Daoy (cell line): Measurements from ENCODE around the gene SLC28A1. TPM values are rescaled to one million over a fixed set of nuclear protein-coding genes. Genes with fewer than 3 reads are reported as not detected.
"Not testable (repeated sequence)": the region's sequence is repeated elsewhere in the genome, so short reads cannot be mapped to it uniquely, and the experiment has no call there.

ENCODE experiments used
- DNase-seq: peaks from one replicate; pipeline ENCODE4 v3.0.0-alpha.2; 2015; ENCODE audit warnings: low read depth
- total RNA-seq: library from RNA; depleted of rRNA; stranded (reverse); fragments of >200 nt; shearing (Covaris generic); gene quantifications from 2 replicates; pipeline ENCODE4 v1.2.3, GENCODE V29; 2014

SLC28A1 gene
- total RNA-seq, 1 experiment from 2014 or later = not detected

GRCh38 chr15:84970843-84971242 is 86.4 kb downstream of the SLC28A1 start:
- no peak for DNase-seq

GRCh38 chr15:84973492-84974460 is 89.3 kb downstream of the SLC28A1 start:
- no peak for DNase-seq

- DNase-seq = no peak
Measured at GRCh38 chr15:84975871-84976351, 91.4 kb downstream of the SLC28A1 start.

- no peak for DNase-seq
Measured at GRCh38 chr15:84976746-84977345, 92.4 kb downstream of the SLC28A1 start.

- DNase-seq = no peak
Measured at GRCh38 chr15:84979651-84980050, 95.2 kb downstream of the SLC28A1 start.

- DNase-seq = peak; percentile 73
Measured at GRCh38 chr15:84980196-84981053, 96.0 kb downstream of the SLC28A1 start.

- peak; percentile 92 for DNase-seq
Measured at GRCh38 chr15:84981054-84981710, 96.7 kb downstream of the SLC28A1 start.

- DNase-seq = peak; percentile 43
Measured at GRCh38 chr15:84981711-84982300, 97.3 kb downstream of the SLC28A1 start, which contains the start of gene PDE8A. Gene PDE8A (plus strand): TSS chr15:84981856. CDS start chr15:84982163, 307 bp downstream.

GRCh38 chr15:84982301-84982920 is 97.9 kb downstream of the SLC28A1 start:
- peak; percentile 36 for DNase-seq

- no peak for DNase-seq
Measured at GRCh38 chr15:84983294-84983693, 98.8 kb downstream of the SLC28A1 start.

- no peak for DNase-seq
Measured at GRCh38 chr15:84983711-84984110, 99.2 kb downstream of the SLC28A1 start.

GRCh38 chr15:84985158-84985557 is 100.7 kb downstream of the SLC28A1 start:
- DNase-seq = no peak

GRCh38 chr15:84987351-84987750 is 102.9 kb downstream of the SLC28A1 start:
- not testable (repeated sequence) for DNase-seq

GRCh38 chr15:84987949-84988624 is 103.6 kb downstream of the SLC28A1 start:
- no peak for DNase-seq

GRCh38 chr15:84988909-84989644 is 104.6 kb downstream of the SLC28A1 start:
- no peak for DNase-seq

- no peak for DNase-seq
Measured at GRCh38 chr15:84990507-84990906, 106.0 kb downstream of the SLC28A1 start.

GRCh38 chr15:84991014-84991712 is 106.7 kb downstream of the SLC28A1 start:
- DNase-seq = no peak
